SIG-M5 (cell line): ENCODE data around the gene KLHL36.
A peak's percentile ranks its signal among the peaks of the same experiment; 100 is the strongest.

Experiments used
- DNase-seq: peaks from one replicate; lab custom pipeline; 2025; lab: John Stamatoyannopoulos, UW

KLHL36 gene

GRCh38 chr16:84647828-84648594 lies at the start of gene KLHL36:
KLHL36 (plus strand) TSS chr16:84648511; CDS start chr16:84650868, 2,357 bp downstream.
- DNase-seq = no peak

GRCh38 chr16:84599521-84600202 lies 48.6 kb upstream of the KLHL36 start:
- peak; percentile 76 for DNase-seq

- DNase-seq = peak; percentile 32
Measured at GRCh38 chr16:84600343-84601229, 47.7 kb upstream of the KLHL36 start.

GRCh38 chr16:84603140-84603816 lies 45.0 kb upstream of the KLHL36 start:
- peak; percentile 29 for DNase-seq

- DNase-seq = no peak
Measured at GRCh38 chr16:84603940-84604339, 44.4 kb upstream of the KLHL36 start.

- no peak for DNase-seq
Measured at GRCh38 chr16:84604477-84605013, 43.8 kb upstream of the KLHL36 start.

- no peak for DNase-seq
Measured at GRCh38 chr16:84605339-84605848, 42.9 kb upstream of the KLHL36 start.

- no peak for DNase-seq
Measured at GRCh38 chr16:84606081-84606875, 42.0 kb upstream of the KLHL36 start.

- no peak for DNase-seq
Measured at GRCh38 chr16:84607061-84607460, 41.2 kb upstream of the KLHL36 start.

- DNase-seq = peak; percentile 81
Measured at GRCh38 chr16:84607694-84608093, 40.6 kb upstream of the KLHL36 start.

GRCh38 chr16:84608282-84608681 lies 40.0 kb upstream of the KLHL36 start:
- DNase-seq = no peak

GRCh38 chr16:84609563-84610177 lies 38.6 kb upstream of the KLHL36 start:
- DNase-seq = no peak

- no peak for DNase-seq
Measured at GRCh38 chr16:84610376-84610775, 37.9 kb upstream of the KLHL36 start.

GRCh38 chr16:84611041-84611440 lies 37.3 kb upstream of the KLHL36 start:
- DNase-seq = no peak

- DNase-seq = no peak
Measured at GRCh38 chr16:84612686-84613085, 35.6 kb upstream of the KLHL36 start.

GRCh38 chr16:84613408-84614072 lies 34.8 kb upstream of the KLHL36 start:
- DNase-seq = no peak

GRCh38 chr16:84614073-84614459 lies 34.2 kb upstream of the KLHL36 start:
- DNase-seq = no peak

- no peak for DNase-seq
Measured at GRCh38 chr16:84614623-84614967, 33.7 kb upstream of the KLHL36 start.

GRCh38 chr16:84614968-84615813 lies 33.1 kb upstream of the KLHL36 start:
- no peak for DNase-seq
